ENCODE results near the gene TCF3.

DNA sequence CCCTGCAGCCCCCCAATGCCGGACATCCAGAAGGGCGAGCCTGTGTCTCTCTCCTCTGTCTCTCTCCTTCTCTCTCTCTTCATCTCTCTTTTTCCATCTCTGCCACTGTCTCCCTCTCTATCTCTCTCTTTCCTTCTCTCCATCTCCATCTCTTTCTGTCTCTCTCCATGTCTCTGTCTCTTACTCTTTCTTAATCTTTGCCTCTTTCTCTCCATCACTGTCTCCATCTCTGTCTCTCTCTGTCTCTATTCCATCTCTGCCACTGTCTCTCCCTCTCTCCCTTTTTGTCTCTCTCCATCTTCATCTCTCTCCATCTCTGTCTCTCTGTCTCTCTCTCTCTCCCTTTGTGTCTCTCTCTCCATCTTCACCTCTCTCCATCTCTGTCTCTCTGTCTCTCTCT lies 25.7 kb upstream of the TCF3 start:
- TF ChIP-seq, protein P1, sequence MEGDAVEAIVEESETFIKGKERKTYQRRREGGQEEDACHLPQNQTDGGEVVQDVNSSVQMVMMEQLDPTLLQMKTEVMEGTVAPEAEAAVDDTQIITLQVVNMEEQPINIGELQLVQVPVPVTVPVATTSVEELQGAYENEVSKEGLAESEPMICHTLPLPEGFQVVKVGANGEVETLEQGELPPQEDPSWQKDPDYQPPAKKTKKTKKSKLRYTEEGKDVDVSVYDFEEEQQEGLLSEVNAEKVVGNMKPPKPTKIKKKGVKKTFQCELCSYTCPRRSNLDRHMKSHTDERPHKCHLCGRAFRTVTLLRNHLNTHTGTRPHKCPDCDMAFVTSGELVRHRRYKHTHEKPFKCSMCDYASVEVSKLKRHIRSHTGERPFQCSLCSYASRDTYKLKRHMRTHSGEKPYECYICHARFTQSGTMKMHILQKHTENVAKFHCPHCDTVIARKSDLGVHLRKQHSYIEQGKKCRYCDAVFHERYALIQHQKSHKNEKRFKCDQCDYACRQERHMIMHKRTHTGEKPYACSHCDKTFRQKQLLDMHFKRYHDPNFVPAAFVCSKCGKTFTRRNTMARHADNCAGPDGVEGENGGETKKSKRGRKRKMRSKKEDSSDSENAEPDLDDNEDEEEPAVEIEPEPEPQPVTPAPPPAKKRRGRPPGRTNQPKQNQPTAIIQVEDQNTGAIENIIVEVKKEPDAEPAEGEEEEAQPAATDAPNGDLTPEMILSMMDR (IDR thresholded peaks at IDR 0.05; ENCODE audit: low read depth, low read length, missing input control): no peak
- TF ChIP-seq, protein P2, sequence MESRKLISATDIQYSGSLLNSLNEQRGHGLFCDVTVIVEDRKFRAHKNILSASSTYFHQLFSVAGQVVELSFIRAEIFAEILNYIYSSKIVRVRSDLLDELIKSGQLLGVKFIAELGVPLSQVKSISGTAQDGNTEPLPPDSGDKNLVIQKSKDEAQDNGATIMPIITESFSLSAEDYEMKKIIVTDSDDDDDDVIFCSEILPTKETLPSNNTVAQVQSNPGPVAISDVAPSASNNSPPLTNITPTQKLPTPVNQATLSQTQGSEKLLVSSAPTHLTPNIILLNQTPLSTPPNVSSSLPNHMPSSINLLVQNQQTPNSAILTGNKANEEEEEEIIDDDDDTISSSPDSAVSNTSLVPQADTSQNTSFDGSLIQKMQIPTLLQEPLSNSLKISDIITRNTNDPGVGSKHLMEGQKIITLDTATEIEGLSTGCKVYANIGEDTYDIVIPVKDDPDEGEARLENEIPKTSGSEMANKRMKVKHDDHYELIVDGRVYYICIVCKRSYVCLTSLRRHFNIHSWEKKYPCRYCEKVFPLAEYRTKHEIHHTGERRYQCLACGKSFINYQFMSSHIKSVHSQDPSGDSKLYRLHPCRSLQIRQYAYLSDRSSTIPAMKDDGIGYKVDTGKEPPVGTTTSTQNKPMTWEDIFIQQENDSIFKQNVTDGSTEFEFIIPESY (IDR thresholded peaks at IDR 0.05): no peak
- TF ChIP-seq SP1 (IDR thresholded peaks at IDR 0.05) (no peak), RXRA (IDR thresholded peaks at IDR 0.05) (no peak), RAD21 (IDR thresholded peaks at IDR 0.05) (no peak), TAF1 (conservative IDR thresholded peaks at IDR 0.05) (no peak), YY1 (IDR thresholded peaks at IDR 0.05) (no peak), JUND (IDR thresholded peaks at IDR 0.05) (no peak), HNF4G (IDR thresholded peaks at IDR 0.05) (no peak), GABPA (IDR thresholded peaks at IDR 0.05 in 1 of 2, conservative IDR thresholded peaks at IDR 0.05 in 1 of 2) (no peak), NR2F2 (IDR thresholded peaks at IDR 0.05) (no peak)
- TF ChIP-seq, protein P3, sequence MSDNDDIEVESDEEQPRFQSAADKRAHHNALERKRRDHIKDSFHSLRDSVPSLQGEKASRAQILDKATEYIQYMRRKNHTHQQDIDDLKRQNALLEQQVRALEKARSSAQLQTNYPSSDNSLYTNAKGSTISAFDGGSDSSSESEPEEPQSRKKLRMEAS (IDR thresholded peaks at IDR 0.05): no peak
- TF ChIP-seq, protein P4, sequence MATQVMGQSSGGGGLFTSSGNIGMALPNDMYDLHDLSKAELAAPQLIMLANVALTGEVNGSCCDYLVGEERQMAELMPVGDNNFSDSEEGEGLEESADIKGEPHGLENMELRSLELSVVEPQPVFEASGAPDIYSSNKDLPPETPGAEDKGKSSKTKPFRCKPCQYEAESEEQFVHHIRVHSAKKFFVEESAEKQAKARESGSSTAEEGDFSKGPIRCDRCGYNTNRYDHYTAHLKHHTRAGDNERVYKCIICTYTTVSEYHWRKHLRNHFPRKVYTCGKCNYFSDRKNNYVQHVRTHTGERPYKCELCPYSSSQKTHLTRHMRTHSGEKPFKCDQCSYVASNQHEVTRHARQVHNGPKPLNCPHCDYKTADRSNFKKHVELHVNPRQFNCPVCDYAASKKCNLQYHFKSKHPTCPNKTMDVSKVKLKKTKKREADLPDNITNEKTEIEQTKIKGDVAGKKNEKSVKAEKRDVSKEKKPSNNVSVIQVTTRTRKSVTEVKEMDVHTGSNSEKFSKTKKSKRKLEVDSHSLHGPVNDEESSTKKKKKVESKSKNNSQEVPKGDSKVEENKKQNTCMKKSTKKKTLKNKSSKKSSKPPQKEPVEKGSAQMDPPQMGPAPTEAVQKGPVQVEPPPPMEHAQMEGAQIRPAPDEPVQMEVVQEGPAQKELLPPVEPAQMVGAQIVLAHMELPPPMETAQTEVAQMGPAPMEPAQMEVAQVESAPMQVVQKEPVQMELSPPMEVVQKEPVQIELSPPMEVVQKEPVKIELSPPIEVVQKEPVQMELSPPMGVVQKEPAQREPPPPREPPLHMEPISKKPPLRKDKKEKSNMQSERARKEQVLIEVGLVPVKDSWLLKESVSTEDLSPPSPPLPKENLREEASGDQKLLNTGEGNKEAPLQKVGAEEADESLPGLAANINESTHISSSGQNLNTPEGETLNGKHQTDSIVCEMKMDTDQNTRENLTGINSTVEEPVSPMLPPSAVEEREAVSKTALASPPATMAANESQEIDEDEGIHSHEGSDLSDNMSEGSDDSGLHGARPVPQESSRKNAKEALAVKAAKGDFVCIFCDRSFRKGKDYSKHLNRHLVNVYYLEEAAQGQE (IDR thresholded peaks at IDR 0.05): no peak
- TF ChIP-seq, protein P5, sequence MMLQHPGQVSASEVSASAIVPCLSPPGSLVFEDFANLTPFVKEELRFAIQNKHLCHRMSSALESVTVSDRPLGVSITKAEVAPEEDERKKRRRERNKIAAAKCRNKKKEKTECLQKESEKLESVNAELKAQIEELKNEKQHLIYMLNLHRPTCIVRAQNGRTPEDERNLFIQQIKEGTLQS (IDR thresholded peaks at IDR 0.05): no peak
